Measurements from ENCODE around the gene ARHGEF38.
A peak's percentile ranks its signal among the peaks of the same experiment; 100 is the strongest.
"Not testable (repeated sequence)": the region's sequence is repeated elsewhere in the genome, so short reads cannot be mapped to it uniquely, and the experiment has no call there.

Gene ARHGEF38

GRCh38 chr4:105715692-105716278, 163.4 kb downstream of the ARHGEF38 start:
- DNase-seq: peak; percentile 31

DNA sequence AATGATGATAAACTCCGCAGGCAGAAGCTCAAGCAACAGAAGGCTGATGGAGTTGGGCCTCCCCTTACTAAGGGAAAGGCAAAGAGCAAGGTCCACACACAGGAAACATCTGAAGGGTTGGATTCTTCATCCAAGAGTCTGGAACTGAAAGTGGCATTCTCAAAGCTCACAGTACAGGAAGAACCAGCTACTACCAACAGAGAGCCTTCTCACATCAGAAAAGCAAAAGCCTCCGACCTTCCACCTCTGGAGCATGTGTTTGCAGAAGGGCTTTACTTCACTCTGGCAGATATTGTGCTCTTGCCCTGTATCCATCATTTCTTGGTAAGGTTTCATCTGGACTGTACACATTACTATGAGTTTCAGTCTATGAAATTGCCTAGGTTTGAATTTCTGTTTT, 166.8 kb downstream of the ARHGEF38 start:
- DNase-seq: no peak

DNA sequence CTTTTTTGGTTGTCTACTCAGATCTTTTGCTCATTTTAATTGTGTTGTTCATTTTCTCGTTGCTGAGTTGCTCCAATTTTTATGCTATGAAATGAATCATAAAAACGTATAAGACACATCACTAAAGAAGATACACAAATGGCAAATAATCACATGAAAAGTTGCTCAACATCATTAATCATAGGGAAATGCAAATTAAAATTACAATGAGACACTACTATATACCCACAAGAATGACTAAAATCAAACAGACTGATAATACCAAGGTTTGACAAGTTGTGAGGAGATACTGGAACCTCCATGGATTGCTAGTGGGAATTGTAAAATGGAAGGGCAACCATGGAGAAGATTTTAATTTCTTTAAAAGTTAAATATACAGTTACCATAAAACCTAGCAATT, 173.2 kb downstream of the ARHGEF38 start:
- DNase-seq: no peak

DNA sequence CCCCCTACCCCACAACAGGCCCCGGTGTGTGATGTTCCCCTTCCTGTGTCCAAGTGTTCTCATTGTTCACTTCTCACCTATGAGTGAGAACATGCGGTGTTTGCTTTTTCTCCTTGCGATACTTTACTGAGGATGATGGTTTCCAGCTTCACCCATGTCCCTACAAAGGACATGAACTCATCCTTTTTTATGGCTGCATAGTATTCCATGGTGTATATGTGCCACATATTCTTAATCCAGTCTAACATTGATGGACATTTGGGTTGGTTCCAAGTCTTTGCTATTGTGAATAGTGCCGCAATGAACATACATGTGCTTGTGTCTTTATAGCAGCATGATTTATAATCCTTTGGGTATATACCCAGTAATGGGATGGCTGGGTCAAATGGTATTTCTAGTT, 177.5 kb downstream of the ARHGEF38 start:
- not testable (repeated sequence) for DNase-seq

Data from NCI-H446 treated with DMSO at 0.1 percent for 48 hours (cell line).